Trophoblast cell (in vitro differentiated cells and primary cell): ENCODE results near the gene POLRMT.
A peak's percentile ranks its signal among the peaks of the same experiment; 100 is the strongest.

Experiments
- DNase-seq, 2 donors: peaks; one replicate each; pipeline ENCODE4 v3.0.0-alpha.2; 2016
- H2AFZ ChIP-seq: 2 replicates; pipeline ENCODE4 v1.6.1; 2013; ENCODE audit warnings: low read length, moderate library complexity, mild to moderate bottlenecking; ENCODE audit not compliant: insufficient read depth, poor library complexity
- H2AK5ac ChIP-seq: 2 replicates; pipeline ENCODE4 v1.6.1; 2013; ENCODE audit warnings: mild to moderate bottlenecking, low read length
- H2BK120ac ChIP-seq: 2 replicates; pipeline ENCODE4 v1.6.1; 2013; ENCODE audit warnings: low read length, mild to moderate bottlenecking, moderate library complexity; ENCODE audit not compliant: insufficient read depth, poor library complexity
- H2BK12ac ChIP-seq: 2 replicates; pipeline ENCODE4 v1.6.1; 2013; ENCODE audit warnings: mild to moderate bottlenecking, low read length, moderate library complexity
- H2BK5ac ChIP-seq: 2 replicates; pipeline ENCODE4 v1.6.1; 2013; ENCODE audit warnings: low read length, low read depth, moderate library complexity, mild to moderate bottlenecking; ENCODE audit not compliant: poor library complexity
- H3K14ac ChIP-seq: 2 replicates; pipeline ENCODE4 v1.6.1; 2013; ENCODE audit warnings: mild to moderate bottlenecking, low read length
- H3K18ac ChIP-seq: 2 replicates; pipeline ENCODE4 v1.6.1; 2013; ENCODE audit warnings: mild to moderate bottlenecking, low read length
- H3K23ac ChIP-seq: 2 replicates; pipeline ENCODE4 v1.6.1; 2013; ENCODE audit warnings: low read length
- H3K27ac ChIP-seq: 2 replicates; pipeline ENCODE4 v1.5.1; 2013; ENCODE audit warnings: low read depth, mild to moderate bottlenecking, inconsistent platforms, low read length, moderate library complexity
- H3K27me3 ChIP-seq: 2 replicates; pipeline ENCODE4 v1.6.1; 2013; ENCODE audit warnings: inconsistent platforms, mild to moderate bottlenecking, low read length, moderate library complexity; ENCODE audit not compliant: insufficient read depth
- H3K36me3 ChIP-seq, 2 experiments: 1 replicate in 1 of 2; 2 replicates in 1 of 2; pipeline ENCODE4 v1.6.1; 2013; ENCODE audit warnings: low read length in 2 of 2, mild to moderate bottlenecking in 2 of 2, moderate library complexity in 1 of 2; ENCODE audit not compliant: insufficient read depth in 2 of 2, control insufficient read depth in 1 of 2
- H3K4ac ChIP-seq: 2 replicates; pipeline ENCODE4 v1.6.1; 2013; ENCODE audit warnings: low read depth, mild to moderate bottlenecking, low read length, moderate library complexity
- H3K4me1 ChIP-seq, 2 experiments: 1 replicate in 1 of 2; 2 replicates in 1 of 2; pipeline ENCODE4 v1.6.1; 2013; ENCODE audit warnings: low read length in 2 of 2, mild to moderate bottlenecking in 2 of 2, moderate library complexity in 1 of 2; ENCODE audit not compliant: insufficient read depth in 2 of 2, control insufficient read depth in 1 of 2
- H3K4me2 ChIP-seq: 2 replicates; pipeline ENCODE4 v1.6.1; 2013; ENCODE audit warnings: inconsistent platforms, mild to moderate bottlenecking, low read length, moderate library complexity
- H3K4me3 ChIP-seq: 2 replicates; pipeline ENCODE4 v1.5.1; 2013; ENCODE audit warnings: mild to moderate bottlenecking, low read depth, low read length, inconsistent platforms
- H3K79me1 ChIP-seq: one replicate; pipeline ENCODE4 v1.6.1; 2013; ENCODE audit warnings: low read length
- H3K79me2 ChIP-seq: 2 replicates; pipeline ENCODE4 v1.6.1; 2013; ENCODE audit warnings: low read length, mild to moderate bottlenecking; ENCODE audit not compliant: control insufficient read depth, insufficient read depth, poor library complexity
- H3K9ac ChIP-seq: 2 replicates; pipeline ENCODE4 v1.6.1; 2013; ENCODE audit warnings: mild to moderate bottlenecking, low read length
- H3K9me3 ChIP-seq: 2 replicates; pipeline ENCODE4 v1.6.1; 2013; ENCODE audit warnings: low read depth, mild to moderate bottlenecking, control low read depth, inconsistent platforms, low read length; ENCODE audit not compliant: insufficient read depth
- H4K12ac ChIP-seq: 2 replicates; pipeline ENCODE4 v1.6.1; 2013; ENCODE audit warnings: low read depth, mild to moderate bottlenecking, low read length, moderate library complexity
- H4K8ac ChIP-seq: 2 replicates; pipeline ENCODE4 v1.6.1; 2013; ENCODE audit warnings: low read depth, mild to moderate bottlenecking, low read length, moderate library complexity
- H4K91ac ChIP-seq: one replicate; pipeline ENCODE4 v1.6.1; 2013; ENCODE audit warnings: low read depth, mild to moderate bottlenecking, low read length, moderate library complexity
- WGBS: extraction: QIAGEN DNeasy Blood & Tissue Kit; methylation state at CpG from one replicate; pipeline ENCODE4 v1.1.7; 2013; ENCODE audit warnings: missing lambda C conversion rate; ENCODE audit not compliant: insufficient read length, insufficient coverage; ENCODE audit errors: extremely low coverage; 5-methylcytosine and 5-hydroxymethylcytosine counted together

The POLRMT gene

GRCh38 chr19:650121-650520 is 16.8 kb upstream of the POLRMT start:
- Histone ChIP-seq H4K12ac (no peak overlapping the region), H4K91ac (no peak overlapping the region), H2BK12ac (no peak overlapping the region), H3K4me3 (no peak overlapping the region), H4K8ac (no peak overlapping the region), H3K79me2 (peaks cover 3% of the 10 kb centered on the region), H2AFZ (no peak overlapping the region), H3K4me2 (no peak overlapping the region), H2AK5ac (no peak overlapping the region), H2BK120ac (no peak overlapping the region), H3K18ac (no peak overlapping the region), H3K4me1 (no peaks in the 10 kb centered on the region), H3K14ac (no peak overlapping the region), H3K27me3 (no peaks in the 10 kb centered on the region), H3K23ac (no peak overlapping the region), H2BK5ac (no peak overlapping the region), H3K9ac (no peak overlapping the region), H3K36me3 (peaks cover 81 to 82% of the 10 kb centered on the region in 2 experiments), H3K4ac (no peak overlapping the region), H3K79me1 (no peaks in the 10 kb centered on the region), H3K9me3 (peaks cover 5% of the 10 kb centered on the region), H3K27ac (no peak overlapping the region)
- no peak for DNase-seq
- no CpG with 5 or more reads among the region's 11 CpGs for WGBS

DNA sequence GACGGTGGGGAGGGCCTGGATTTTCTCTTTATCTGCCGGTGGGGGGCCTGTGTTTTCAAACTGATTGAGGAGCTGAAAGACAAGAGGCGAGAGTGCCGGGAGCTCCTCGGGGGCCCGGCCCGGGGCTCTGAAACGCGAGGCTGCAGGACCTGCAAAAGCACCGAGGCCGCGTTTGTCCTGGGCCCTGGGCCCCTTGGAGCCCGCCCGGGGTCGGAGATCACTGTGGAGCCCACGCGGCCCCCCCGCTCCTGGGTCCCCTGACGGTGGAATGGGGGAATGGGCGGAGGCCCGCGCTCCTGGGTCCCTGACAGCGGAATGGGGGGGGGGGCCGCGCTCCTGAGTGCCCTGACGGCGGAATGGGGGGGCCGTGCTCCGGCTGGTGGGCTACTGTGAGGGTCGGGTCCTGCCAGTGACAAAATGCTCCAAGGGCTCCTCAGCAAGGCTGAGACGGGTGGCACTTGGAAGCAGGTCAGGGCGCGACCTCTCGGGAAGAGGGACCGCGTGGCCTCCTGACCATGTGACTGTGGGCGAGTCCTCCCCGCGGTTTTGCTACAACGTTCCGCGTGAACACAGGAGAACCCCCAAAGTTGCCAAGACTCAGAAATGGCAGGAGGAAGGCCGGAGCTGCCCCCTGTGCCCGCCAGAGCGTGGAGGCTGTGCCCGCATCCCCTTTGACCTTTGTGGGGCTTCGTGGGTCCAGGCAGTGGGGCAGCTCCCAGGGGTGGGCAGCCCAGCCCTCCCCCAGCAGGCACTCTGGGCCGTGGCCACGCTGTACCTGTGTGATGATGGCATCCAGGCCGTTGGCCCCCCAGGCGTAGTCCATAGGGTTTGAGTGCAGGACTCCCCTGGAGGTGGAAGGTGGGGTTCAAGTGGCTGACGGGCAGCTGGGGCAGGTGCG is 15.8 kb upstream of the POLRMT start:
- Histone ChIP-seq H3K4me3 (no peak overlapping the region), H2BK5ac (no peak overlapping the region), H3K14ac (no peak overlapping the region), H3K9me3 (peaks cover 5% of the 10 kb centered on the region), H3K27me3 (no peaks in the 10 kb centered on the region), H4K12ac (no peak overlapping the region), H2BK12ac (no peak overlapping the region), H3K4me1 (no peaks in the 10 kb centered on the region), H2AK5ac (no peak overlapping the region), H3K9ac (no peak overlapping the region), H3K18ac (peak overlapping the region; percentile 17), H3K36me3 (peaks cover 85 to 86% of the 10 kb centered on the region in 2 experiments), H3K23ac (no peak overlapping the region), H3K79me1 (no peaks in the 10 kb centered on the region), H3K79me2 (peaks cover 3% of the 10 kb centered on the region), H4K91ac (no peak overlapping the region), H2BK120ac (no peak overlapping the region), H3K4me2 (no peak overlapping the region), H4K8ac (no peak overlapping the region), H3K27ac (no peak overlapping the region), H3K4ac (no peak overlapping the region), H2AFZ (no peak overlapping the region)
- no peak for DNase-seq
- no CpG with 5 or more reads among the region's 53 CpGs for WGBS

GRCh38 chr19:648305-648704 is 15.0 kb upstream of the POLRMT start:
- no peaks in the 10 kb centered on the region for H3K27me3 ChIP-seq
- no peak overlapping the region for H3K14ac ChIP-seq
- no peak overlapping the region for H3K9ac ChIP-seq
- H3K4me1 ChIP-seq = no peaks in the 10 kb centered on the region
- no peak overlapping the region for H4K8ac ChIP-seq
- peaks cover 5% of the 10 kb centered on the region for H3K9me3 ChIP-seq
- H3K23ac ChIP-seq = no peak overlapping the region
- no peak overlapping the region for H2BK12ac ChIP-seq
- H3K4me2 ChIP-seq = no peak overlapping the region
- WGBS = no CpG with 5 or more reads among the region's 29 CpGs
- H4K12ac ChIP-seq = no peak overlapping the region
- H2BK5ac ChIP-seq = no peak overlapping the region
- no peak overlapping the region for H3K4ac ChIP-seq
- H2AFZ ChIP-seq = no peak overlapping the region
- H2BK120ac ChIP-seq = no peak overlapping the region
- DNase-seq = no peak
- H3K27ac ChIP-seq = no peak overlapping the region
- H4K91ac ChIP-seq = no peak overlapping the region
- no peaks in the 10 kb centered on the region for H3K79me1 ChIP-seq
- H3K4me3 ChIP-seq = no peak overlapping the region
- H3K36me3 ChIP-seq = peaks cover 79 to 84% of the 10 kb centered on the region in 2 experiments
- H2AK5ac ChIP-seq = no peak overlapping the region
- no peak overlapping the region for H3K18ac ChIP-seq
- peaks cover 1% of the 10 kb centered on the region for H3K79me2 ChIP-seq

DNA sequence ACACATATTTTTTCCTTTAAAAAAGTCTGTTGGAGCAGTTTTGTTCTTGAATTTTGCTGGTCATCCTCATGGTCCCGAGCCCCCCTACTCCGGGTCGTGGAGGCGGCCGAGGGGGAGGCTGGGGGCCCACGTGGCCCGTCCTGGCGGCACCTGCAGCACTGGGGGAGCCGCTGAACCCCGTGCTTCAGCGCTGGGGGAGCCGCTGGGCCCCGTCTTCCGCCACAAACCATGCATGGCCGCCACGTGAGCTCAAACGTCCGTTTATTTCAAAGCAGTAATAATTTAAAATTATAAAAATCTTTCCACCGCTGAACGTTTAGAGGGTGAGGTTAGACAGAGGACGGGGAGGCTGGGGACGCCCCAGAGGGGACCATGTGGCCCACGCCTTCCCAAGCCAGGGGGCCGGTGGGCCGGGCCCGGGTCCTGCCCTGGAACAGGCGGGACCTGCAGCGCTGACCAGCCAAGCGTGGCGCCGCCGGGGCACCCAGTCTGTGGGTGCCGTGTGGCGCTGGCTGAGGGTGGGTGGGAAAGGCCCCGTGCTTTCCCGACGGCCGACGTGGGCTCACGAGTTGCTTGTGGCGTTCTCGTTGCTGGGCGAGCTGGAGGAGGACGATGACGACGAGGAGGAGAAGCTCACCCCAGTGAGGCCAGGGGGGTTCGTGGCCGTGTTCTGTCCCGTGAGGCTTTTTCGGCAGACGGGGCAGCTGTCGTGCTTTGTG is 14.4 kb upstream of the POLRMT start:
- Histone ChIP-seq H2BK5ac (no peak overlapping the region), H3K18ac (no peak overlapping the region), H3K27me3 (no peaks in the 10 kb centered on the region), H3K23ac (no peak overlapping the region), H4K8ac (no peak overlapping the region), H3K14ac (no peak overlapping the region), H3K9ac (no peak overlapping the region), H3K4ac (no peak overlapping the region), H2BK120ac (no peak overlapping the region), H3K36me3 (peaks cover 74 to 81% of the 10 kb centered on the region in 2 experiments), H3K27ac (no peak overlapping the region), H4K12ac (no peak overlapping the region), H3K9me3 (peaks cover 4% of the 10 kb centered on the region), H3K4me1 (no peaks in the 10 kb centered on the region), H4K91ac (no peak overlapping the region), H3K79me2 (peaks cover 1% of the 10 kb centered on the region), H3K79me1 (no peaks in the 10 kb centered on the region), H3K4me2 (no peak overlapping the region), H2AK5ac (no peak overlapping the region), H3K4me3 (no peak overlapping the region), H2BK12ac (no peak overlapping the region), H2AFZ (no peak overlapping the region)
- no peak for DNase-seq
- no CpG with 5 or more reads among the region's 52 CpGs for WGBS
